SK-N-MC (cell line): ENCODE data around the gene HERC2.
"Not testable (repeated sequence)": the region's sequence is repeated elsewhere in the genome, so short reads cannot be mapped to it uniquely, and the experiment has no call there.

Source experiments
- DNase-seq: peaks from one replicate; pipeline ENCODE4 v3.0.0-alpha.2; 2011; ENCODE audit warnings: low read depth, low spot score
- H3K27ac ChIP-seq: fragments of 200-600 bp; sonication (generic); 2 replicates; pipeline ENCODE4 v1.5.1; 2016; ENCODE audit warnings: mixed run types
- H3K36me3 ChIP-seq: fragments of 200-600 bp; sonication (generic); 2 replicates; pipeline ENCODE4 v1.6.1; 2017; ENCODE audit warnings: antibody characterized with exemption, low read length, mixed read lengths; ENCODE audit not compliant: insufficient read depth
- H3K4me3 ChIP-seq: fragments of 200-600 bp; sonication (generic); 2 replicates; pipeline ENCODE4 v1.5.1; 2016
- H3K9ac ChIP-seq: fragments of 200-600 bp; sonication (generic); 2 replicates; pipeline ENCODE4 v1.8.0; 2017; ENCODE audit warnings: mixed run types, mixed read lengths; ENCODE audit not compliant: insufficient read length
- H3K9me3 ChIP-seq: fragments of 200-600 bp; sonication (generic); 2 replicates; pipeline ENCODE4 v1.6.1; 2017; ENCODE audit warnings: low read depth, mild to moderate bottlenecking, antibody characterized with exemption, low read length, moderate library complexity, mixed read lengths
- EZH2 ChIP-seq: fragments of 200-600 bp; sonication (generic); IDR thresholded peaks from one replicate; pipeline ENCODE4 v1.6.1; 2017; ENCODE audit warnings: antibody characterized with exemption
- FOXP2 ChIP-seq: optimal IDR thresholded peaks from 2 replicates; pipeline ENCODE3; 2011; ENCODE audit warnings: mild to moderate bottlenecking, moderate library complexity; ENCODE audit not compliant: insufficient read depth; ENCODE audit errors: extremely low read length, control extremely low read depth
- POLR2AphosphoS5 ChIP-seq: IDR thresholded peaks from 2 replicates; pipeline ENCODE4 v1.6.1; 2012; ENCODE audit warnings: mild to moderate bottlenecking, low read depth, low read length, borderline replicate concordance

HERC2 gene

GRCh38 chr15:28295009-28295563 lies 26.9 kb downstream of the HERC2 start:
- not testable (repeated sequence) for H3K9me3 ChIP-seq, H3K27ac ChIP-seq, H3K9ac ChIP-seq, DNase-seq, H3K4me3 ChIP-seq
- peaks cover 17% of the 10 kb centered on the region for H3K36me3 ChIP-seq

- H3K36me3 ChIP-seq = peaks cover 22% of the 10 kb centered on the region
- H3K9me3 ChIP-seq, H3K4me3 ChIP-seq, H3K9ac ChIP-seq, DNase-seq, H3K27ac ChIP-seq: not testable (repeated sequence)
These were observed 27.4 kb downstream of the HERC2 start for GRCh38 chr15:28294560-28294959.

- TF ChIP-seq POLR2AphosphoS5 = no peak
These were observed 32.1 kb downstream of the HERC2 start for GRCh38 chr15:28289694-28290463.

GRCh38 chr15:28288830-28289693 lies 32.9 kb downstream of the HERC2 start:
- DNase-seq, H3K4me3 ChIP-seq, H3K27ac ChIP-seq, H3K9ac ChIP-seq, H3K9me3 ChIP-seq: not testable (repeated sequence)
- H3K36me3 ChIP-seq = peaks cover 37% of the 10 kb centered on the region

More at GRCh38 chr15:28289694-28290463, 32.1 kb downstream of the HERC2 start:
- no peak overlapping the region for H3K27ac ChIP-seq
- no peaks in the 10 kb centered on the region for H3K9me3 ChIP-seq
- no peak overlapping the region for H3K4me3 ChIP-seq
- no peak for DNase-seq
- peaks cover 32% of the 10 kb centered on the region for H3K36me3 ChIP-seq
- no peak overlapping the region for H3K9ac ChIP-seq

GRCh38 chr15:28286659-28287058 lies 35.3 kb downstream of the HERC2 start:
- not testable (repeated sequence) for H3K4me3 ChIP-seq, H3K9ac ChIP-seq, H3K27ac ChIP-seq, DNase-seq, H3K9me3 ChIP-seq
- peaks cover 43% of the 10 kb centered on the region for H3K36me3 ChIP-seq

- H3K36me3 ChIP-seq = peaks cover 45% of the 10 kb centered on the region
- no peak overlapping the region for H3K27ac ChIP-seq
- H3K9me3 ChIP-seq = no peaks in the 10 kb centered on the region; the same call in 1 of the 2 replicates
- no peak for TF ChIP-seq POLR2AphosphoS5
- no peak for DNase-seq
- no peak overlapping the region for H3K9ac ChIP-seq
- H3K4me3 ChIP-seq = no peak overlapping the region
These were observed 35.9 kb downstream of the HERC2 start for GRCh38 chr15:28286031-28286430.

- Histone ChIP-seq H3K36me3 (peaks cover 35% of the 10 kb centered on the region), H3K9me3 (no peaks in the 10 kb centered on the region; the same call in 1 of the 2 replicates), H3K4me3 (no peak overlapping the region), H3K27ac (no peak overlapping the region), H3K9ac (no peak overlapping the region)
- TF ChIP-seq EZH2 (no peak), POLR2AphosphoS5 (no peak), FOXP2 (no peak)
- no peak for DNase-seq
These were observed 40.1 kb downstream of the HERC2 start for GRCh38 chr15:28281876-28282275.

- H3K9ac ChIP-seq = no peak overlapping the region
- H3K9me3 ChIP-seq = no peaks in the 10 kb centered on the region
- TF ChIP-seq FOXP2 (no peak), POLR2AphosphoS5 (no peak), EZH2 (no peak)
- no peak overlapping the region for H3K27ac ChIP-seq
- peaks cover 34% of the 10 kb centered on the region; the same call in 1 of the 2 replicates for H3K36me3 ChIP-seq
- no peak for DNase-seq
- H3K4me3 ChIP-seq = no peak overlapping the region
These were observed 47.3 kb downstream of the HERC2 start for GRCh38 chr15:28274635-28275034.

GRCh38 chr15:28273873-28274610 lies 47.9 kb downstream of the HERC2 start:
- TF ChIP-seq FOXP2 (no peak), EZH2 (no peak), POLR2AphosphoS5 (no peak)

More at GRCh38 chr15:28273873-28274610, 47.9 kb downstream of the HERC2 start:
- H3K36me3 ChIP-seq = peaks cover 40% of the 10 kb centered on the region; the same call in 1 of the 2 replicates
- DNase-seq = no peak
- H3K9me3 ChIP-seq = no peaks in the 10 kb centered on the region
- H3K4me3 ChIP-seq = no peak overlapping the region
- H3K27ac ChIP-seq = no peak overlapping the region
- no peak overlapping the region for H3K9ac ChIP-seq
